Activated CD4-positive, CD25-positive, alpha-beta regulatory T cell treated with anti-CD3 and anti-CD28 coated beads, Interleukin-2, amount 50 U/mL, for 24 hours (primary cell): ENCODE measurements around the gene CRYBA4.

Experiments used
- ATAC-seq, 2 donors: fragments of 150-1000 bp; cut with Tn5 transposase; one replicate each; pipeline ENCODE4 v1.10.0; 2021; ENCODE audit warnings: mild to moderate bottlenecking in 1 of 2, moderate library complexity in 1 of 2

CRYBA4 gene

GRCh38 chr22:26629988-26630761, 8.4 kb downstream of the CRYBA4 start:
- no peak for ATAC-seq

- no peak for ATAC-seq
Observed at GRCh38 chr22:26631282-26631681, 9.5 kb downstream of the CRYBA4 start.

GRCh38 chr22:26632422-26633155, 10.8 kb downstream of the CRYBA4 start:
- ATAC-seq, result no peak

GRCh38 chr22:26634189-26634588, 12.4 kb downstream of the CRYBA4 start:
- ATAC-seq, result no peak

GRCh38 chr22:26635117-26635516, 13.4 kb downstream of the CRYBA4 start:
- no peak for ATAC-seq

GRCh38 chr22:26636296-26636695, 14.5 kb downstream of the CRYBA4 start:
- no peak for ATAC-seq

- ATAC-seq, result peak; percentile 96
Observed at GRCh38 chr22:26642465-26643417, 21.0 kb downstream of the CRYBA4 start.

GRCh38 chr22:26643418-26644100, 21.8 kb downstream of the CRYBA4 start:
- no peak for ATAC-seq

- no peak for ATAC-seq
Observed at GRCh38 chr22:26646158-26646557, 24.4 kb downstream of the CRYBA4 start.

GRCh38 chr22:26648011-26648497, 26.3 kb downstream of the CRYBA4 start:
- no peak for ATAC-seq

GRCh38 chr22:26648528-26649388, 27.0 kb downstream of the CRYBA4 start:
- ATAC-seq, result no peak

- ATAC-seq, result peak; percentile 51 to 60
Observed at GRCh38 chr22:26650722-26651421, 29.1 kb downstream of the CRYBA4 start.

GRCh38 chr22:26651815-26652214, 30.1 kb downstream of the CRYBA4 start:
- ATAC-seq, result no peak

GRCh38 chr22:26656891-26657851, 35.4 kb downstream of the CRYBA4 start, which contains the start of gene MIAT:
TSS of gene MIAT (plus strand) at chr22:26657588.
- ATAC-seq, result peak; percentile 66 to 73

- ATAC-seq, result peak in 1 of 2 donors; percentile 15
Observed at GRCh38 chr22:26658161-26658560, 36.4 kb downstream of the CRYBA4 start.

- peak; percentile 90 to 93 for ATAC-seq
Observed at GRCh38 chr22:26658671-26659478, 37.1 kb downstream of the CRYBA4 start.

- ATAC-seq, result no peak
Observed at GRCh38 chr22:26660356-26660755, 38.6 kb downstream of the CRYBA4 start.

- no peak for ATAC-seq
Observed at GRCh38 chr22:26660961-26661578, 39.3 kb downstream of the CRYBA4 start.
